Measurements from ENCODE around the gene ZMYM5.
"Not testable (repeated sequence)": the region's sequence is repeated elsewhere in the genome, so short reads cannot be mapped to it uniquely, and the experiment has no call there.

The ZMYM5 gene

DNA sequence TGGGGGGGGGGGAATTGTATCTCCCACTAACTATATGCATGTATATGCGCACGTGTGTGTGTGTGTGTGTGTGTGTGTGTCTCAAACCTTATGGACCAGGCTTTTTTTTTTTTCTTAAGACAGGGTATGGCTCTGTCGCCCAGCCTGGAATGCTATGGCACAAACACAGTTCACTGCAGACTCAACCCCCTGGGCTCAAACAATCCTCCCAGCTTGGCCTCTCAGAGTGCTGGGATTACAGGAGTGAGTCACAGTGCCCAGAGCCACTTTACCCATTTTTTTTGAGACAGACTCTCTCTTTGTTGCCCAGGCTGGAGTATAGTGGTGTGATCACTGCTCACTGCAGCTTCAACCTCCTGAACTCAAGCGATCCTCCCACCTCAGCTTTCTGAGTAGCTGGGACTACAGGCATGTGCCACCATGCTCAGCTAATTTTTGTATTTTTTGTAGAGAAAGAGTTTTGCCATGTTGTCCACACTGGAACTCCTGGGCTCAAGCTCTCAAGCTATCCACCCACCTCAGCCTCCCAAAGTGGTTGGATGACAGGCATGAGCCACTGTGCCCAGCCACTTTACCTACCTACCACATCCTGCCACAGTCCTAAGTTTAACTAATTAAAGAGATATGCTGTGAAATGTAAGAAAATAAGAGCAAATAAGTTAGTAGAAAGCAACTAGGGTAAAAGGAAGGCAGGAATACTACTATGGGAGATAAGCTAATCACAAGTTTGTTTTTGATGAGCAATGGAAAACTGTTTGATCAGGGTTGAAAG lies 2.4 kb downstream of the ZMYM5 start:
- peak overlapping the region; percentile 7 for H3K4me3 ChIP-seq (ENCODE audit: control insufficient read depth, low read depth, low read length)
- TF ChIP-seq, protein P1, sequence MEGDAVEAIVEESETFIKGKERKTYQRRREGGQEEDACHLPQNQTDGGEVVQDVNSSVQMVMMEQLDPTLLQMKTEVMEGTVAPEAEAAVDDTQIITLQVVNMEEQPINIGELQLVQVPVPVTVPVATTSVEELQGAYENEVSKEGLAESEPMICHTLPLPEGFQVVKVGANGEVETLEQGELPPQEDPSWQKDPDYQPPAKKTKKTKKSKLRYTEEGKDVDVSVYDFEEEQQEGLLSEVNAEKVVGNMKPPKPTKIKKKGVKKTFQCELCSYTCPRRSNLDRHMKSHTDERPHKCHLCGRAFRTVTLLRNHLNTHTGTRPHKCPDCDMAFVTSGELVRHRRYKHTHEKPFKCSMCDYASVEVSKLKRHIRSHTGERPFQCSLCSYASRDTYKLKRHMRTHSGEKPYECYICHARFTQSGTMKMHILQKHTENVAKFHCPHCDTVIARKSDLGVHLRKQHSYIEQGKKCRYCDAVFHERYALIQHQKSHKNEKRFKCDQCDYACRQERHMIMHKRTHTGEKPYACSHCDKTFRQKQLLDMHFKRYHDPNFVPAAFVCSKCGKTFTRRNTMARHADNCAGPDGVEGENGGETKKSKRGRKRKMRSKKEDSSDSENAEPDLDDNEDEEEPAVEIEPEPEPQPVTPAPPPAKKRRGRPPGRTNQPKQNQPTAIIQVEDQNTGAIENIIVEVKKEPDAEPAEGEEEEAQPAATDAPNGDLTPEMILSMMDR (conservative IDR thresholded peaks at IDR 0.05; ENCODE audit: control insufficient read depth, insufficient read depth, low read depth, low read length), result no peak
- DNase-seq (ENCODE audit: low read depth), result peak; percentile 66

- not testable (repeated sequence) for DNase-seq (ENCODE audit: low read depth); H3K4me3 ChIP-seq (ENCODE audit: control insufficient read depth, low read depth, low read length)
Measured at GRCh38 chr13:19857637-19858036, 5.8 kb downstream of the ZMYM5 start.

GRCh38 chr13:19852766-19853165 lies 10.7 kb downstream of the ZMYM5 start:
- no peak for DNase-seq (ENCODE audit: low read depth)
- H3K4me3 ChIP-seq (ENCODE audit: control insufficient read depth, low read depth, low read length), result no peak overlapping the region
- TF ChIP-seq, protein P1 (conservative IDR thresholded peaks at IDR 0.05; ENCODE audit: control insufficient read depth, insufficient read depth, low read depth, low read length), result no peak

DNA sequence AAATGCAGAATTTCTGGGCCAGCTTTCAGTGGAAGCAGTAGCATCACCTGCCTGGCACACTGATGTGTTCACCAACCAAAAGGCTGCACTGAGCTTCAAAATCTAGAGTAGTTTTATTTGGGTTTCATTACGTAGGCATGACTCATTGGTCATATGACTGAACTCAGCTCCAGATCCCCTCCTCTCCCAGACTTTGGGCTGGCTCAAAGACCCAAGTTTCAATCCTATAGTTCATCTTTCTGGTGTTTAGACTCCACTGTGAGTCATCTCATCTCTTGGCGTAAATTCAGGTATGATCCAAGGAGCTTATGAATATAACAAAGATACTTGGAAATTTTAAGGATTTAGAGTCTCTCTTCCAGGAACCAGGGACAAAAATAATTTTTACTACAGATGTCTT lies 17.7 kb downstream of the ZMYM5 start:
- TF ChIP-seq, protein P1 (conservative IDR thresholded peaks at IDR 0.05; ENCODE audit: control insufficient read depth, insufficient read depth, low read depth, low read length), result no peak
- peak; percentile 99 for DNase-seq (ENCODE audit: low read depth)
- H3K4me3 ChIP-seq (ENCODE audit: control insufficient read depth, low read depth, low read length), result no peak overlapping the region

GRCh38 chr13:19838865-19839275 lies 24.6 kb downstream of the ZMYM5 start:
- H3K4me3 ChIP-seq (ENCODE audit: control insufficient read depth, low read depth, low read length), result no peak overlapping the region
- DNase-seq (ENCODE audit: low read depth), result peak; percentile 94
- TF ChIP-seq, protein P1 (conservative IDR thresholded peaks at IDR 0.05; ENCODE audit: control insufficient read depth, insufficient read depth, low read depth, low read length), result no peak

DNA sequence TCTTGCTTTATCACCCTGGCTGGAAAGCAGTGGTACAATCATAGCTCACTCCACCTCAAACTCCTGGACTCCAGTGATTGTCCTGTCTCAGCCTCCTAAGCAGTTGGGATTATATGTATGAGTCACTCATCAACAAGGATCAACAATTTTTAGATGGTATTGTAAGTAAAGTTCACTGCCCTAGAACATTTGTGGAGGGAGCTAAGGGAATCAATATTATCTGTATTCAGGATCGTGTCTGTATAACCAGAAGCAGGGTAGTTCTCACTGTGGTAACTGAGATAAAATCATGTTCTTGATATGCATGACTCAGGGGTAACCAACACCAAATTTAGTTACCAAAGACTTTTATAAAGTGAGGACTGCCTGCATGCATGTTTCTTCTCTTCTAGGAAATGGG lies 27.0 kb downstream of the ZMYM5 start:
- DNase-seq (ENCODE audit: low read depth), result peak; percentile 41
- H3K4me3 ChIP-seq (ENCODE audit: control insufficient read depth, low read depth, low read length), result no peak overlapping the region
- TF ChIP-seq, protein P1 (conservative IDR thresholded peaks at IDR 0.05; ENCODE audit: control insufficient read depth, insufficient read depth, low read depth, low read length), result no peak

DNA sequence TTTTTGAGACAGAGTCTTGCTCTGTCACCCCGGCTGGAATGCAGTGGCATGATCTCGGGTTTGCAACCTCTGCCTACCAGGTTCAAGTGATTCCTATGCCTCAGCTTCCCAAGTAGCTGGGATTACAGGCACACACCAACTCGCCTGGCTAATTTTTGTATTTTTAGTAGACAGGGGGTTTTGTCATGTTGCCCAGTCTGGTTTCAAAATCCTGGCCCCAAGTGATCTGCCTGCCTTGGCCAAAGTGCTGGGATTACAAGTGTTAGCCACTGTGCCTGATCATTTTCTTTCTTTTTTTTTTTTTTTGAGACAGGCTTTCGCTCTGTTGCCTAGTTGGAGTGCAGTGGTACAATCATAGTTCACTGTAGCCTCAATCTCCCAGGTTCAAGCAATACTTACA lies 28.7 kb downstream of the ZMYM5 start:
- TF ChIP-seq, protein P1 (conservative IDR thresholded peaks at IDR 0.05; ENCODE audit: control insufficient read depth, insufficient read depth, low read depth, low read length), result no peak
- no peak for DNase-seq (ENCODE audit: low read depth)
- H3K4me3 ChIP-seq (ENCODE audit: control insufficient read depth, low read depth, low read length), result no peak overlapping the region
